GM23248 (cell line): Measurements from ENCODE around the gene RIBC2.

ENCODE experiments used
- EZH2 ChIP-seq: fragments of 200-600 bp; sonication (generic); IDR thresholded peaks from 2 replicates; pipeline ENCODE4 v1.6.1; 2018; ENCODE audit warnings: antibody characterized with exemption, mild to moderate bottlenecking; ENCODE audit not compliant: insufficient read depth, poor library complexity, severe bottlenecking
- EZH2phosphoT487 ChIP-seq: fragments of 200-600 bp; sonication (generic); IDR thresholded peaks from 2 replicates; pipeline ENCODE4 v1.6.1; 2018; ENCODE audit warnings: antibody characterized with exemption, moderate library complexity, mild to moderate bottlenecking, low read depth; ENCODE audit not compliant: insufficient read depth

- TF ChIP-seq EZH2 (no peak), EZH2phosphoT487 (no peak)
Observed at GRCh38 chr22:45451972-45452371, 38.5 kb downstream of the RIBC2 start.
